ENCODE data around the gene ARL5C.

ARL5C gene

GRCh38 chr17:39165841-39166349 lies at the start of gene ARL5C:
Gene ARL5C, minus strand, starts transcription at chr17:39166161. Its CDS starts 401 bp downstream, at chr17:39165760.
- no peak for DNase-seq

DNA sequence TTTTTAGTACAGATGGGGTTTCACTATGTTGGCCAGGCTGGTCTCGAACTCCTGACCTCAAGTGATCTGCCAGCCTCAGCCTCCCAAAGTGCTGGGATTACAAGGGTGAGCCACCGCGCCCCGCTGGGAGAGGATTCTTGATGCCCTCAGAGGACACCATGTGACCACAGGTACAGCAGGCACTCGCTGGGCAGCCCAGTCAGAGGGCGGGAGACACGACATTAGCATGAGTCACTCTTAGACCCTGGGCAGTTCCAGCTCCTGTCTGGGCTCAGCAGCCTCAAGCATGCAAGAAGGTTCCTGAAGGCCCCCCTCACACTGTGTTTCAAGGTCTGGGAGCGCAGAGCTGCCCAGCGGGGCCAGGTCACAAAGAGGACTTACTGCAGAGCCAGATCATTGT lies 47.9 kb upstream of the ARL5C start:
- no peak for DNase-seq

GRCh38 chr17:39212841-39213480 lies 47.0 kb upstream of the ARL5C start:
- DNase-seq, result no peak

DNA sequence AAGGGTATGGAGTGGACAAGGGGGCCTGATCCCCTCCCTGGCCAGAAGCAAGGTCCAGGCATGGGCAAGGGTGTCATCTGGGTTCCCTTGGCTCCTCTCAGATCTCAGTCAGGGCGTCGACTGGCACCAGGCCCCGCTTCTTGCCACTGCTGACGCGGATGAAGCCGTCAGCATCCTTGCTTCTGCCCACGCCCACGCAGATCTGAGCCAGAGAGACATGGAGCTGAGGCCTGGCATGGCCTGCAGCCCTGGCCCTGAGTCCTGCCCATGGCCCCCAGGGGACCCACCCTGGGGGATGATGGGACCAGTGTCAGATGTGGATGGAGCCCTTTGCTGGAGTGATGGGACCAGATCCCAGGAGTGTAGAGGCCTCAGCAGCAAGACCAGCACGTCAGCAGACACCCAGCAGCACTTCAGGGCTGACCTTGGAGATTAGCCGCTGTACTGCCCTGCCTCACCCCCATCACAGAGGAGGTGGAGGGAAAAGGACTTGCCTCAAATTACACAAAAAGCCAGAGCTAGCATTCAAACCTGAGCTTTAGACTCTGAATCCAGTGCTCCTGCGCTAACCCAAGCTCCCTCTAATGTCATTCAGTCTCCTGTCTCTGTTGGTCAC lies 46.3 kb upstream of the ARL5C start:
- no peak for DNase-seq

DNA sequence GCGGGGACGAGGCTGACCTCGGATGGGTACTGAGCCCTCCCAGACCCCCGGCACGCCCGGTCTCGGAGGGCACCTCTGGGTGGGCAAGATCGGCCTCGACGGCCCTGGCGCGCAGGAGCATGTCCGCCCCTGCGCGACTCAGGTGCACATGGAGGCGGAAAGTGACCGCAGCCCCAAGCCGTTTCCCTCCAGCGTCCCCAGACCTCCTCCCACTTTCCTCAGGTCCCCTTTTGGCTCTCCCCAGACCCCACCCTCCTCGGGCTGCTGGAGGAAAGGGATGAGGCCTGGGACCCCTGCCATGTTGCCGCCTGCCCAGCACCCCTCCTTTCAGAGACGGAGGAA lies 44.1 kb upstream of the ARL5C start:
- DNase-seq, result no peak

- peak; percentile 75 for DNase-seq
These were observed 43.5 kb upstream of the ARL5C start for GRCh38 chr17:39209317-39210092.

- no peak for DNase-seq
These were observed 42.9 kb upstream of the ARL5C start for GRCh38 chr17:39208893-39209292.

DNA sequence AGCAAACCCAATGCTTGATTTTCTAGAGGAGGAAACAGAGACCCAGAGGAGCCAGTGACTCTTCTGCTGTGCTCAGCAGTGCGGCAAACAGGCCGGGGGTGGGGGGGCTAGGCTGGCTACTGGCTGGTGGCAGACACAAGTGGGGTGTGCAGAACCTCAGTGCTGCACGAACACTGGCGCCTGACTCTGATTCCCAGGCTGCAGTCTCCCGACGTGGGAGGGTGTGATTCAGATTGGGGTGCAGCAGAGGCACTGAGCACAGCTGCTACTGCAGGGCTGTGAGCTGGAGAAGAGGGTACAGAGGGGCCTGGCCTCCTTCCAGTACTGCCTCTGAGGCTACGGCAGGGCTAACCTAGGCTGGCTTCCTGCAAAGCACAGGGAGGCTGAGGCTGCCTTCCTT lies 42.2 kb upstream of the ARL5C start:
- peak; percentile 24 for DNase-seq

GRCh38 chr17:39205112-39205526 lies 39.2 kb upstream of the ARL5C start:
- no peak for DNase-seq

DNA sequence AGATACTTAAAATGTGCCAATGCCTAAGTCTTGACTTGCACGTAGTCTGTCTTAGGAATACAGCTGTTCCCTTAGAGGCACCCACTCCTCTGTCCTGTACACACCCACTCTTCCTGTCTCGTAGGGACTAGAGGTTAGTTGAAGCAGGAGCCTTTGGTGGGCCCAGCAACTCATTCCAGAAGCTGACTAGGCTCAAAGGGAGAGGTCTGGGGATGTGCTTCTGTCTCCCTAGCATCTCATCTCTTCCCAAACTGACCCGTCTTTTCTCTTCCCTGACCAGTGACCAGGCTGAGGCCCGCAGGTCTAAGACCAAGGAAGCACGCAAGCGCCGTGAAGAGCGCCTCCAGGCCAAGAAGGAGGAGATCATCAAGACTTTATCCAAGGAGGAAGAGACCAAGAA lies 38.3 kb upstream of the ARL5C start:
- no peak for DNase-seq

DNA sequence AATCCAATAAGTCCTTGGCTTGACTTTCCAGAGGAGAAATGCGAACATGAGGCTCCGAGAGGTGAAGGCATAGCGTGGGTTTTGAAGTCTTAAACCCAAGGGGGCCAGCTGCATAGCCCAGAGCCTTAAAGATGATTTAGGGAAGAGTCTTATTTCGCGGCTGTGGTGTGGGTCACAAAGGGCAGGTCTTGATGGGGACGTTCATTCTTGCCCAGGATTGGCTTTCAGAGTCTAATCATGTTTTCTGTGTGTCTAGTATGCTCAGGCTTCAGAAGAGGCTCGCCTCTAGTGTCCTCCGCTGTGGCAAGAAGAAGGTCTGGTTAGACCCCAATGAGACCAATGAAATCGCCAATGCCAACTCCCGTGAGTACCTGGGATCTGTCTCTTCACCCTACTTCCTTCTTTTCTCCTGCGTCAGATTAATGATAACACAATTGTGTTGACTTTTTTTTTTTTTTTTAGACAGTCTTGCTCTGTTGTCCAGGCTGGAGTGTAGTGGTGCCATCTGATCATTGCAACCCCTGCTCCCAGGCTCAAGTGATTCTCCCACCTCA lies 35.1 kb upstream of the ARL5C start:
- no peak for DNase-seq

GRCh38 chr17:39200070-39200879 lies 34.3 kb upstream of the ARL5C start, which contains the start of gene RPL19:
Gene RPL19, plus strand, starts transcription at chr17:39200283. Its CDS starts 62 bp downstream, at chr17:39200345.
- DNase-seq, result peak; percentile 77

DNA sequence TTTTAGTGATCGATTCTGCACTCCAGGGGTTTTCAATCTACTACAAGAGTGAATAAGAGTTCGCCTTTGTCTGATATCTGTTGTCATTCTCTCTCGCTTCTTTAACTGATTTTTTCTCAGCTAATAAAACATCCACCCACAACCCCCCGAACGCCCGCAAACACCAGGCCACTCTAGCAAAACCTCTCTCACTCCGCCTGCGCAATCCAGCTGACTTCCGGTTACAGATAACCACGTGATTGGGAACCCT lies 33.8 kb upstream of the ARL5C start:
- DNase-seq, result peak; percentile 85

GRCh38 chr17:39198186-39198566 lies 32.2 kb upstream of the ARL5C start:
- DNase-seq, result no peak

DNA sequence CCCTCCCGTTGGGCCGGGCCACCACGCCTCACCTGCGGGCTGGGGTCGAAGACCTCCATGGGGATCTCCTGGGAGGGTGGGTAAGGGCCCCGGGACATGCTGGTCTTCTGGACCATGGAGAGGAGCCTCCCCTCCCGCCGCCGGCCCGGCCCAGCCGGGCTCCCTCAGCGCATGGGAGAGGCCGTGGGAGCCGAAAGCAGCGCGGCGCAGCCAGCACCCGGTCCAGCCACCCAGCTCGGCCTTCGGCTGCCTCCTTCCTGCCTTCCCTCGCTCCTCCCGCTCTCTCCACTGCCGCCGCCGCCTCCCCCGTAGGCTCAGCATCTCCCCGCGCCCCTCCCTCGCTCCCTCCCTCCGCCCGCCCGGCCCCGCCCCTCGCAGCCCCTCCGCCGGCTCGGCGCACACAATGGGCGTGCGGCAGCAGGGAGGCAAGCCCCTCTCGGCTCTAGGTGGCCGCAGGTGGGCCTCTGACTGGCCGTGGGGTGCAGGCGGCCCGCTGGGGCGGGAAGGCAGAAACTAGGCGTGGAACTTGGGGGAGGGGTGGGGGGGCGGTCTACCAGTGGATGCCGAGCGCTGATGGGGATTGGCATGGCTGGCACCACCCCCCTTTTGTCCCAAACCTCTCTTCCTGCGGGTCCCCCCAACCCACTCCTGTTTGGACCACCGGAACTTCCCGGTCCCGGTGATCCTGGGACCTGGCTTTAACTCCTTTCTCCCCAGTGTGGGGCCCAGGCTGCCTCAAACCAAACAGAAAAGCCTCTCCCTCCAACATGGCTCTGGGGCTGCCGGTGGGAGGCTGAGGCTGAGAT lies 31.6 kb upstream of the ARL5C start, which contains the start of gene CACNB1:
CACNB1 (minus strand) TSS at position 290 of the 806 bp plus-strand sequence; CDS start at position 116, 174 bp downstream.
- peak; percentile 73 for DNase-seq

DNA sequence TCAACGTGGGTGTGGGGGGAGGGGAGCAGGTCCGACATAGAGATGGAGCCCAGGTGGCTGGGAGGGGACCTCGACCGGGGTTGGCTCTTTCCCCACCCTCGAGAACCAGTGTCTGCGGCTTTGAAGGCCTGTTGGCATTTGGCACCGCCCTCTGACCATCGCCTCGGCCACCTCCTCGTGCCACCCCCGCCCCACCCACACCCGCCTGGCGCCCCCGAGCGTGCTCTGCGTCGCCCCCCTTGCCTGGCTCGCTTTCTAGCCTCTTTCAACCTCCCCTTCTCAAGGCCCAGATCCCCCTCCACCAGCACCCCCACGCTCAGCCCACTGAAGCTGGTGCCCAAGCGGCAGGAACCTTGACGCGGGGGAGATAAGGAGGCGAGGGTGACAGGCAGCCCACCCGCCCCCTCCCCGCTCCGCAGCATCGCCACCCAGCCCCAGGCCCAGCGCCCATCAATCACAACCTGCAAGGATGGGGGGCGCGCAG lies 30.9 kb upstream of the ARL5C start:
- no peak for DNase-seq

DNA sequence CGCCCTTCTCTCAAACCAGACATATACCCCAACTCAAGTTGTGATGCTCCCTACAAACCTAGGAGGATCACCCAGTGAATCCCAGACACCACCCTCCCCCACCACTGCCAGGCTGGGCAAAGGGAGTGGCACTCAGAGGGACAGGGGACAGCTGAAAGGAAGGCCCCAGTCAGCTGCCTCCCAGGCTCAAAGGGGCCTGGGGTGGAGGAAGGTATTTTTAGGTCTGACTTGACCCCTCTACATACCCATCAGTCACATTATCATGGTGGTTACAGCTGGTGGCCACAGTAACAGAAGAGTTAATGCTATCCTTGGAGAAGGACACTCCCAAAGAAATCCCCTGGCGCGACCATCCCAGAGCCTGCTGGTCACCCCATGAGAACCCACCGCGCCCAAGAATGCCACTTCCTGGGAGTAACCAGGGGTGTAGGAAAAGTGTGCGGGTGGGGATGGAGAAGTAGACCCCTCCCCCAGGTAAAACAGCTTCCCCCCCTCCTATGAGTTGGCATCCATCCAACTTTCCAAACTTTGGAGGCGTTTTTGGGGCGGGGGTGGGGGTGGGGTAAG lies 30.4 kb upstream of the ARL5C start:
- DNase-seq, result no peak

DNA sequence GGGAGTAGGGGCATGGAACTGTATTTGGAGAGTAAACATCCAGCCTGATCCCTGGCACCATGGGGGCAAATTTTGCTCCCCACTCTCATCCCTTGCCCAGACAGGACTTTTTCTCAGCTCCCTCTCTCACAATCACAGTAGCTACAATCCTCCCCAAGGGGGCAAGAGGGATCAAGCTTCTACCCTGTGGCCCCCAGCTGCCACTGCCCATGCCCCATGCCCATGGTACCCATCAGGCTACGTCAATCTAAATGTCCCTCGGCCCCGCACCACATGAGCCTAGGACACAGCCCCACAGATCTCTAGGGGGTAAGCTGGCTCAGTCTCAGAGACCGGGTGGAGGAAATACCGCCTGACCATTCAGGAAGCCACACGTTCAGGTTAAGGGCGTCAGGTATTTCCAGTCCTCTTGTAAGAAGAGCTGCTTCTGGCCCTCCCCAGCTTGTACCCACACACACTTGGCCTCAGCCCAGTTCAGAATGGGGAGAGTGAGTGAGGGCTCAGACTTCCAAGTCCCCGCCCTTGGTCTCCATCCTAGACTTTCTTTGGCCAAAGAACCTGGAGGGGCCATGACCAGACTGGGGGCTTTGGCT lies 29.7 kb upstream of the ARL5C start:
- no peak for DNase-seq

DNA sequence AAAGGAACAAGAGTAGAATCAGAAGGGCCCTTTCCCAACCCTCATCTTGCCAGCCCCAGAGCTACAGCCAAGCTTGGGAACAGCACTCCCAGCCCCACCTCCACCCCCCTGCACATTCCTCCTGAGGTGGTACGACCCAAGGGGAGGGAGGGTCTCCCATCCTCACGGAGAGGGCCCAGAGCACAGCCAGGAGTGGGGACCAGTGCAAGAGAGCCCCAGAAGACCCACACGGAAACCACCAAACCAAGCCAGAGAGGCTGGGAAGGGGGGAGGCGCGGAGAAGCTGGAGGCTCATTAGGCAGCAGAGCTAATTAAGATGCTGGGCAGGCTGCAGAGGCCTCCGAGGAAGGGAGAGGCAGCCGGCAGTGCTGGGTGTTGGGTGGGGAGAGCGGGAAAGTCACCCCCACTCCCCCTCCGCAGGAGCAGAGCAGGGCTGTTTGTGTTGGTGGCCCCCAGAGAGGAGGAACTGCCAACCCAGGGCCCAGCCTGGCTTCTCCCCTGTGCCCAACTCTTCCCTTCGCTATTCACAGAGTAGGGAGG lies 29.1 kb upstream of the ARL5C start:
- DNase-seq, result no peak

GRCh38 chr17:39194089-39194984 lies 28.4 kb upstream of the ARL5C start:
- no peak for DNase-seq

Measured in stimulated activated CD4-positive, alpha-beta T cell treated with anti-CD3 and anti-CD28 coated beads, Interleukin-4, amount 100 ng/mL, for 1 hour (primary cell).